Measurements from ENCODE around the gene CYB5R2.

Gene CYB5R2

GRCh38 chr11:7637447-7638157, 35.7 kb downstream of the CYB5R2 start:
- H3K4me2 ChIP-seq (ENCODE audit: low read length), result no peak overlapping the region
- no peak overlapping the region for H2AFZ ChIP-seq
- H3K27ac ChIP-seq, result no peak overlapping the region
- H3K9ac ChIP-seq, result no peak overlapping the region
- no peaks in the 10 kb centered on the region for H3K4me1 ChIP-seq
- no peak for TF ChIP-seq CTCF (IDR thresholded peaks at IDR 0.05)
- no peak overlapping the region for H3K4me3 ChIP-seq (ENCODE audit: low read depth, low read length)
- no peaks in the 10 kb centered on the region for H3K36me3 ChIP-seq (ENCODE audit: control insufficient read depth, insufficient read depth, low read length)
- no peaks in the 10 kb centered on the region for H3K27me3 ChIP-seq (ENCODE audit: control insufficient read depth, insufficient read depth, low read length)
- H3K9me3 ChIP-seq (ENCODE audit: control insufficient read depth, low read length), result no peaks in the 10 kb centered on the region
- no peaks in the 10 kb centered on the region for H3K79me2 ChIP-seq

GRCh38 chr11:7636350-7636749, 37.0 kb downstream of the CYB5R2 start:
- Histone ChIP-seq H3K9ac (no peak overlapping the region), H3K27ac (no peak overlapping the region), H3K4me2 (ENCODE audit: low read length) (no peak overlapping the region), H2AFZ (no peak overlapping the region), H3K36me3 (ENCODE audit: control insufficient read depth, insufficient read depth, low read length) (no peaks in the 10 kb centered on the region), H3K9me3 (ENCODE audit: control insufficient read depth, low read length) (no peaks in the 10 kb centered on the region), H3K27me3 (ENCODE audit: control insufficient read depth, insufficient read depth, low read length) (no peaks in the 10 kb centered on the region), H3K4me3 (ENCODE audit: low read depth, low read length) (no peak overlapping the region), H3K79me2 (no peaks in the 10 kb centered on the region), H3K4me1 (no peaks in the 10 kb centered on the region)
- no peak for TF ChIP-seq CTCF (IDR thresholded peaks at IDR 0.05)

GRCh38 chr11:7635708-7636107, 37.6 kb downstream of the CYB5R2 start:
- no peak overlapping the region for H3K4me3 ChIP-seq (ENCODE audit: low read depth, low read length)
- H3K4me1 ChIP-seq, result no peaks in the 10 kb centered on the region
- H3K4me2 ChIP-seq (ENCODE audit: low read length), result no peak overlapping the region
- H3K27me3 ChIP-seq (ENCODE audit: control insufficient read depth, insufficient read depth, low read length), result no peaks in the 10 kb centered on the region
- H3K27ac ChIP-seq, result no peak overlapping the region
- H3K36me3 ChIP-seq (ENCODE audit: control insufficient read depth, insufficient read depth, low read length), result no peaks in the 10 kb centered on the region
- no peak overlapping the region for H3K9ac ChIP-seq
- no peak for TF ChIP-seq CTCF (IDR thresholded peaks at IDR 0.05)
- H2AFZ ChIP-seq, result no peak overlapping the region
- H3K79me2 ChIP-seq, result no peaks in the 10 kb centered on the region
- H3K9me3 ChIP-seq (ENCODE audit: control insufficient read depth, low read length), result no peaks in the 10 kb centered on the region

- Histone ChIP-seq H3K36me3 (ENCODE audit: control insufficient read depth, insufficient read depth, low read length) (no peaks in the 10 kb centered on the region), H3K4me2 (ENCODE audit: low read length) (no peak overlapping the region), H3K4me3 (ENCODE audit: low read depth, low read length) (no peak overlapping the region), H3K27me3 (ENCODE audit: control insufficient read depth, insufficient read depth, low read length) (no peaks in the 10 kb centered on the region), H2AFZ (no peak overlapping the region), H3K9ac (no peak overlapping the region), H3K4me1 (no peaks in the 10 kb centered on the region), H3K9me3 (ENCODE audit: control insufficient read depth, low read length) (no peaks in the 10 kb centered on the region), H3K27ac (no peak overlapping the region), H3K79me2 (no peaks in the 10 kb centered on the region)
- no peak for TF ChIP-seq CTCF (IDR thresholded peaks at IDR 0.05)
Observed at GRCh38 chr11:7635137-7635536, 38.2 kb downstream of the CYB5R2 start.

- Histone ChIP-seq H3K9ac (no peak overlapping the region), H3K36me3 (ENCODE audit: control insufficient read depth, insufficient read depth, low read length) (no peaks in the 10 kb centered on the region), H3K4me3 (ENCODE audit: low read depth, low read length) (no peak overlapping the region), H3K27me3 (ENCODE audit: control insufficient read depth, insufficient read depth, low read length) (no peaks in the 10 kb centered on the region), H3K4me2 (ENCODE audit: low read length) (no peak overlapping the region), H3K27ac (no peak overlapping the region), H3K4me1 (no peaks in the 10 kb centered on the region), H3K79me2 (no peaks in the 10 kb centered on the region), H2AFZ (no peak overlapping the region), H3K9me3 (ENCODE audit: control insufficient read depth, low read length) (no peaks in the 10 kb centered on the region)
- no peak for TF ChIP-seq CTCF (IDR thresholded peaks at IDR 0.05)
Observed at GRCh38 chr11:7632211-7632610, 41.1 kb downstream of the CYB5R2 start.
